Measurements from ENCODE around the gene PBOV1.

DNA sequence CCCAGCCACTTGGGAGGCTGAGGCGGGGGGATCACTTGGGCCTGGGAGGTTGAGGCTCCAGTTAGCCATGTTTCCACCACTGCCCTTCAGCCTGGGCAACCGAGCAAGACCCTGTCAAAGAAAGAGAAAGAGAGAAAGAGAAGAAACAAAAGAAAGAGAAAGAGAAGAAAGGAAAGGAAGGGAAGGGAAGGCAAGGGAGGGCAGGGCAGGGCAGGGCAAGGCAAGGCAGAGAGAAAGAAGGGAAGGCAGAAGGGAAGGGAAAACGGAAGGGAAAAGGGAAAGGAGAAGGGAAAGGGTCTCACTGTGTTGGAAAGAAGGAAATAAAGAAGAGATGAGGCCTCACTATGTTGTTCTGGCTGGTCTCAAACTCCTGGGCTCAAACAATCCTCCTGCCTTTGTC is 47.8 kb upstream of the PBOV1 start:
- TF ChIP-seq CTCF (IDR thresholded peaks at IDR 0.05) (no peak), POLR2A (IDR thresholded peaks at IDR 0.05) (no peak), POLR2AphosphoS5 (IDR thresholded peaks at IDR 0.05) (no peak)

All from prostate gland (tissue), 2 donors.